Stromal cell of bone marrow (primary cell): ENCODE results near the gene LRRFIP2.

Source experiments
- DNase-seq: peaks from one replicate; pipeline ENCODE4 v3.0.0-alpha.2; 2012; ENCODE audit warnings: low read depth

LRRFIP2 gene

DNA sequence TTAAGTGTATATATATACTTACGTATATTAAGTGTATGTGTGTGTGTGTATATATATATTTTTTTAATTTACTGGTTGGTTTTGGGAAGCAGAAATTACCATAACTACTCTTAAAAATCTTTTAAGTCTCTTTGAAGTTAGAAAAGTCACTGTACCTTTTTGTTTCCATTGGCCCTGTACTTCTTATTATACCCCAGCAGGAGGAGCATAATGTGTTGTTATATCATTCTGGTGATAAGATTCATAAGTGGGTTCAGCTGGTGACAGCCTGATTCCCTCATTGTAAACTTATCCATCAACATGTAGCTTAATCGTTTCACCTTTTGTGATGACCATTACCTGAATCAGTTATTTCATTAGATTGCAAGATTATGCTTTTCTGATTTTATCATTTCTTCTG lies 150.3 kb downstream of the LRRFIP2 start:
- DNase-seq = peak; percentile 5

DNA sequence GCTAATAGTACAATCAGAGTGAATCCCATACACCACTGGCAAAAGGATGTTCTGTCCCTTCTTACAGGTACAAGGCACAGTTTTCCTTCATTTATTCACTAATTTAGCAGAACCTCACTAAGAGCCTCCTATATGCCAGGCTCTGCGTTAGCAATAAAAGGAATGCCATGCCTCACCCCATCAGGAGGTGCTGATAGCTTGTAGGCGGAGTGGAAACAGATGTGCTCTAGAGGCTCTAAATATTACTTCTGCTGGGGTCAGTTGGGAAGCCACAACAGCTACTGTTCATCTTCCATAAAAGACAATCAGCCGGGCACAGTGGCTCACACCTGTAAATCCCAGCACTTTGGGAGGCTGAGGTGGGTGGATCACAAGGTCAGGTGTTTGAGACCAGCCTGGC lies 156.7 kb downstream of the LRRFIP2 start:
- no peak for DNase-seq

DNA sequence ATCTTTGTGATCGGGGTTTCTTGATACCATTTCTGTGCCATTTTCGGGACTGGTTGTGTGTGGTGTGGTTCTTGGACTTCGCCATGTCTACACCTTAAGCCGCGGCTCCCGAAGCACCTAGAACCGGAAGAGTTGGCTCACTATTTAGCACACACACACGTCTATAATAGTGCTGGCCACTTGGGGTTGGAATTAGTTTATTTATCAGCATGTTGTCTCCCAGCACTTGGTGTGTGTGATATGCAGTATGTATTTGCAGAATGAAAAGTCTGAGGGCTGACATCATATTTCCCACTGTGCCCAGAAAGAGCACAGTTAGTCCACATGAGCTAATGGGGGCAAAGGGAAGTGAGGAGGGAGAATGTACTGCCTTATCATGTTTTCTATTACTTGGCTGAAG lies 157.5 kb downstream of the LRRFIP2 start:
- no peak for DNase-seq

DNA sequence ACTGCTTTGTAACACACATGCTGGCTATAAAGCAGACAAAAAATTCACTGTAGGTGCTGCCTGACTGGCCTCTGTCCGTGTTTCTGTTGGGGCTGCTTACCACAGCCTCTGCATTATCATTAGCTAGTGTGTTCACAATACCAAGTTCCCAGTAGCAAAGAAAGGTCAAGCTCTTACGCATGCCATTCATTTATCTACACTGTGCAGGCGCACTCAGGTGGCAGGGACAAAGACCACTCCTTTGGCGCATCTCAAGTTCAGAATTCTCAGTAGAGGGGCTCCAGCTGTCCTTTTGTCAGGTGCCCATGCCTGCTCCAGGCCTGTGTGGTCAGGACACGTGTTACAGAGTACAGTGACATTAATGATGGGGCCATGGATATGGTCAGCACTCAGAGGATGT lies 158.7 kb downstream of the LRRFIP2 start:
- DNase-seq = no peak

DNA sequence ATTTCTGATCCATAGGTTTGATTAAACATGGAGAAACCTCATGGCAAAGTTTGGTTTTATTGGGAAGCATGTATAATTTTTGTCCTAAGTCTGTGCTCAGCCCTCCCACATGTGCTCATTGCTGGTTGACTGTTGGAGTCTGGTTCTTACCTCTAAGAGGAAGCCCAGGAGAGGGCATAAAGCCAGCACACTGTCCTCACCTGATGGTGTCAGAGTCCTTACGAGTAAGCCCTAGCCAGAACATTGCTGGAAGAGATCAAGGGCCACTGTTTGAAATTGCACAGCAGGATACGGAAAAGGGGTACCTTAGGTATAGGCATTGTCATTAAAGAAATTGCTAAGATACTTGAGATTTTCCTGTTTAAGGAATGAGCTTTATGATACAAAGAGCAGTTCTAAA lies 159.8 kb downstream of the LRRFIP2 start:
- no peak for DNase-seq
